Measurements from ENCODE around the gene SGSM2. TPM values are rescaled to one million over a fixed set of nuclear protein-coding genes. Genes with fewer than 3 reads are reported as not detected.

SGSM2 gene
- total and polyA plus RNA-seq, 2 of the 13 experiments (the other 11 are each of a cell fraction or from before 2014, with no cell fraction given): 30.4 to 51.3 TPM

DNA sequence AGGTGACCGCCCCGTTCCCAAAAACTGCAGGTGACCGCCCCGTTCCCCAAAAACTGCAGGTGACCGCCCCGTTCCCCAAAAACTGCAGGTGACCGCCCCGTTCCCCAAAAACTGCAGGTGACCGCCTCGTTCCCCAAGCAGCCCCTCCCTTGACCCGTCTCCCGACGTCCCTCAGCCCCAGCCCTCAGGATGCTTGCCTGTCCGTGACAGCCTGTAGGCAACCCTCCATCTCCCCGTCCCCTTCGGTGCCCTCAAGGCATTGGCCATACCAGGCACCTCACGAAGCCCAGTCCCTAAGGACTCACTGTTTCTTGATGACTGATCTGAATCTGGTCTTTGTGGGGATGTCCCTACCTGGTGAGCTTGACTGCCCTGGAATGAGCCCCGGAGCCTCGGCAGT lies 25.1 kb downstream of the SGSM2 start:
- ChIA-PET CTCF (ENCODE audit: low intra/inter-chr PET ratio, low total read pairs) (no interaction called here), POLR2A (no interaction called here)
- H3K4me2 ChIP-seq (ENCODE audit: low read depth, low read length): no peak overlapping the region
- no peak overlapping the region for H3K9ac ChIP-seq (ENCODE audit: insufficient read depth, low read depth, low read length)
- peaks cover 16 to 30% of the 10 kb centered on the region in 2 experiments; a peak in 3 of 5 replicates for H3K36me3 ChIP-seq (replicated peaks in 1 of 2; ENCODE audit: control insufficient read depth in 1 of 2, insufficient read depth in 2 of 2, low read length in 2 of 2)
- H3K79me2 ChIP-seq (ENCODE audit: insufficient read depth, low read length): no peaks in the 10 kb centered on the region
- no peaks in the 10 kb centered on the region for H3K9me3 ChIP-seq (ENCODE audit: low read length)
- H4K20me1 ChIP-seq (ENCODE audit: insufficient read depth, low read length): no peaks in the 10 kb centered on the region
- BruUV-seq (replicated peaks): no TSS peak
- no peak overlapping the region for H2AFZ ChIP-seq (ENCODE audit: low read length)
- no peak overlapping the region for H3K4me3 ChIP-seq (replicated peaks in 1 of 3; ENCODE audit: insufficient read depth in 1 of 3, low read depth in 2 of 3, low read length in 3 of 3)
- H3K4me1 ChIP-seq (ENCODE audit: insufficient read depth, low read length): no peaks in the 10 kb centered on the region
- DNase-seq (ENCODE audit: low spot score): no peak
- FAIRE-seq: no peak
- no peak for ATAC-seq
- H3K27me3 ChIP-seq (ENCODE audit: control insufficient read depth in 1 of 2, insufficient read depth in 2 of 2, low read length in 2 of 2): no peaks in the 10 kb centered on the region
- intact Hi-C loops (cut with micrococcal nuclease; ENCODE audit: unreplicated experiment) (no loop called here), in situ Hi-C loops (cut with HindIII; ENCODE audit: extremely low pct_ligation_motif_present, low pct_unique_long_range_greater_than_20kb) (no loop called here)
- no peak overlapping the region for H3K27ac ChIP-seq (ENCODE audit: extremely low read length, insufficient read depth, low read length)
- WGBS (ENCODE audit: low lambda C conversion rate): 98% methylated on average over 17 of the region's 19 CpGs
- TF ChIP-seq SCMH1 (CRISPR knock-in tag; IDR thresholded peaks at IDR 0.05; ENCODE audit: borderline replicate concordance) (no peak), ERF (CRISPR knock-in tag; IDR thresholded peaks at IDR 0.05) (no peak), TEAD2 (CRISPR knock-in tag; IDR thresholded peaks at IDR 0.05) (no peak), ZSCAN9 (CRISPR knock-in tag; IDR thresholded peaks at IDR 0.05; ENCODE audit: borderline replicate concordance) (no peak), GMEB1 (CRISPR knock-in tag; IDR thresholded peaks at IDR 0.05; ENCODE audit: borderline replicate concordance) (no peak), ZC3H13 (CRISPR knock-in tag; IDR thresholded peaks at IDR 0.05) (no peak), SMAD1 (CRISPR knock-in tag; IDR thresholded peaks at IDR 0.05; ENCODE audit: borderline replicate concordance, low read depth) (no peak), ZSCAN5A (CRISPR knock-in tag; IDR thresholded peaks at IDR 0.05; ENCODE audit: borderline replicate concordance) (no peak), RARA (CRISPR knock-in tag; IDR thresholded peaks at IDR 0.05) (no peak), GLI4 (CRISPR knock-in tag; IDR thresholded peaks at IDR 0.05; ENCODE audit: borderline replicate concordance) (no peak)
- TF ChIP-seq, protein P1, sequence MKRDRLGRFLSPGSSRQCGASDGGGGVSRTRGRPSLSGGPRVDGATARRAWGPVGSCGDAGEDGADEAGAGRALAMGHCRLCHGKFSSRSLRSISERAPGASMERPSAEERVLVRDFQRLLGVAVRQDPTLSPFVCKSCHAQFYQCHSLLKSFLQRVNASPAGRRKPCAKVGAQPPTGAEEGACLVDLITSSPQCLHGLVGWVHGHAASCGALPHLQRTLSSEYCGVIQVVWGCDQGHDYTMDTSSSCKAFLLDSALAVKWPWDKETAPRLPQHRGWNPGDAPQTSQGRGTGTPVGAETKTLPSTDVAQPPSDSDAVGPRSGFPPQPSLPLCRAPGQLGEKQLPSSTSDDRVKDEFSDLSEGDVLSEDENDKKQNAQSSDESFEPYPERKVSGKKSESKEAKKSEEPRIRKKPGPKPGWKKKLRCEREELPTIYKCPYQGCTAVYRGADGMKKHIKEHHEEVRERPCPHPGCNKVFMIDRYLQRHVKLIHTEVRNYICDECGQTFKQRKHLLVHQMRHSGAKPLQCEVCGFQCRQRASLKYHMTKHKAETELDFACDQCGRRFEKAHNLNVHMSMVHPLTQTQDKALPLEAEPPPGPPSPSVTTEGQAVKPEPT (CRISPR knock-in tag; IDR thresholded peaks at IDR 0.05; ENCODE audit: low read depth): no peak
- TF ChIP-seq, protein P2, sequence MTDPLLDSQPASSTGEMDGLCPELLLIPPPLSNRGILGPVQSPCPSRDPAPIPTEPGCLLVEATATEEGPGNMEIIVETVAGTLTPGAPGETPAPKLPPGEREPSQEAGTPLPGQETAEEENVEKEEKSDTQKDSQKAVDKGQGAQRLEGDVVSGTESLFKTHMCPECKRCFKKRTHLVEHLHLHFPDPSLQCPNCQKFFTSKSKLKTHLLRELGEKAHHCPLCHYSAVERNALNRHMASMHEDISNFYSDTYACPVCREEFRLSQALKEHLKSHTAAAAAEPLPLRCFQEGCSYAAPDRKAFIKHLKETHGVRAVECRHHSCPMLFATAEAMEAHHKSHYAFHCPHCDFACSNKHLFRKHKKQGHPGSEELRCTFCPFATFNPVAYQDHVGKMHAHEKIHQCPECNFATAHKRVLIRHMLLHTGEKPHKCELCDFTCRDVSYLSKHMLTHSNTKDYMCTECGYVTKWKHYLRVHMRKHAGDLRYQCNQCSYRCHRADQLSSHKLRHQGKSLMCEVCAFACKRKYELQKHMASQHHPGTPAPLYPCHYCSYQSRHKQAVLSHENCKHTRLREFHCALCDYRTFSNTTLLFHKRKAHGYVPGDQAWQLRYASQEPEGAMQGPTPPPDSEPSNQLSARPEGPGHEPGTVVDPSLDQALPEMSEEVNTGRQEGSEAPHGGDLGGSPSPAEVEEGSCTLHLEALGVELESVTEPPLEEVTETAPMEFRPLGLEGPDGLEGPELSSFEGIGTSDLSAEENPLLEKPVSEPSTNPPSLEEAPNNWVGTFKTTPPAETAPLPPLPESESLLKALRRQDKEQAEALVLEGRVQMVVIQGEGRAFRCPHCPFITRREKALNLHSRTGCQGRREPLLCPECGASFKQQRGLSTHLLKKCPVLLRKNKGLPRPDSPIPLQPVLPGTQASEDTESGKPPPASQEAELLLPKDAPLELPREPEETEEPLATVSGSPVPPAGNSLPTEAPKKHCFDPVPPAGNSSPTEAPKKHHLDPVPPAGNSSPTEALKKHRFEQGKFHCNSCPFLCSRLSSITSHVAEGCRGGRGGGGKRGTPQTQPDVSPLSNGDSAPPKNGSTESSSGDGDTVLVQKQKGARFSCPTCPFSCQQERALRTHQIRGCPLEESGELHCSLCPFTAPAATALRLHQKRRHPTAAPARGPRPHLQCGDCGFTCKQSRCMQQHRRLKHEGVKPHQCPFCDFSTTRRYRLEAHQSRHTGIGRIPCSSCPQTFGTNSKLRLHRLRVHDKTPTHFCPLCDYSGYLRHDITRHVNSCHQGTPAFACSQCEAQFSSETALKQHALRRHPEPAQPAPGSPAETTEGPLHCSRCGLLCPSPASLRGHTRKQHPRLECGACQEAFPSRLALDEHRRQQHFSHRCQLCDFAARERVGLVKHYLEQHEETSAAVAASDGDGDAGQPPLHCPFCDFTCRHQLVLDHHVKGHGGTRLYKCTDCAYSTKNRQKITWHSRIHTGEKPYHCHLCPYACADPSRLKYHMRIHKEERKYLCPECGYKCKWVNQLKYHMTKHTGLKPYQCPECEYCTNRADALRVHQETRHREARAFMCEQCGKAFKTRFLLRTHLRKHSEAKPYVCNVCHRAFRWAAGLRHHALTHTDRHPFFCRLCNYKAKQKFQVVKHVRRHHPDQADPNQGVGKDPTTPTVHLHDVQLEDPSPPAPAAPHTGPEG (CRISPR knock-in tag; IDR thresholded peaks at IDR 0.05): no peak
- TF ChIP-seq, protein P3, sequence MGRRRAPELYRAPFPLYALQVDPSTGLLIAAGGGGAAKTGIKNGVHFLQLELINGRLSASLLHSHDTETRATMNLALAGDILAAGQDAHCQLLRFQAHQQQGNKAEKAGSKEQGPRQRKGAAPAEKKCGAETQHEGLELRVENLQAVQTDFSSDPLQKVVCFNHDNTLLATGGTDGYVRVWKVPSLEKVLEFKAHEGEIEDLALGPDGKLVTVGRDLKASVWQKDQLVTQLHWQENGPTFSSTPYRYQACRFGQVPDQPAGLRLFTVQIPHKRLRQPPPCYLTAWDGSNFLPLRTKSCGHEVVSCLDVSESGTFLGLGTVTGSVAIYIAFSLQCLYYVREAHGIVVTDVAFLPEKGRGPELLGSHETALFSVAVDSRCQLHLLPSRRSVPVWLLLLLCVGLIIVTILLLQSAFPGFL (CRISPR knock-in tag; IDR thresholded peaks at IDR 0.05): no peak

All from HepG2 (cell line).